RWPE1 (cell line): Measurements from ENCODE around the gene CUBN.

Experiments used
- CTCF ChIA-PET: fragments of 350-600 bp; sonication (Branson Sonifier 250); formaldehyde crosslinking; extraction: SDS; loops from one replicate; lab custom pipeline; 2021; lab: Yijun Ruan, JAX
- POLR2A ChIA-PET: fragments of 400-600 bp; formaldehyde crosslinking; extraction: SDS; loops from one replicate; lab custom pipeline; 2020; ENCODE audit warnings: antibody characterized with exemption; ENCODE audit not compliant: low non-redundant PET; lab: Yijun Ruan, JAX
- DNase-seq: peaks from one replicate; pipeline ENCODE4 v3.0.0; 2012; ENCODE audit warnings: low spot score
- H3K27ac ChIP-seq: fragments of 450-650 bp; 2 replicates; pipeline ENCODE4 v1.5.1; 2017
- TF ChIP-seq, protein P1 (sequence below): fragments of 450-650 bp; conservative IDR thresholded peaks from 2 replicates; pipeline ENCODE4 v1.5.1; 2017; ENCODE audit warnings: low read depth, mild to moderate bottlenecking

Gene CUBN

DNA sequence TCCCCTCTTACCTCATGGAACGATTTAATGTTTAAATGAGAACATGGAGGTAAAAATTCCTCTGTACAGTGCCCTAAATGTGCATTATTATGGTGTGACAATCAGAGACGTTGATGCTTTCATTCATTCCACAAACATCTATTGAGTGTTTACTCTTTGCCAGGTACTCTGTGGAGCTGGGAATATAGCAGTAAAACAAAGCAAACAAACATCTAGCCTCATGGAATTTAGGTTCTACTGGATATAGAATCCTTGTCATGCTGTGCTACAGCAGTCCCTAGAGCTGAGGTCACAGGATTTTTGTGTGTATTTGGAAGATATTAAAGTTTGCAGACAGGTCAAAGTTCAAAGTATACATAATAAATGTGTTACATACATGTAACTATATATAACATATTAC lies 140.7 kb downstream of the CUBN start:
- no peak for DNase-seq
- no peak overlapping the region for H3K27ac ChIP-seq
- POLR2A ChIA-PET: no interaction called here
- CTCF ChIA-PET: no interaction called here
- TF ChIP-seq, protein P1, sequence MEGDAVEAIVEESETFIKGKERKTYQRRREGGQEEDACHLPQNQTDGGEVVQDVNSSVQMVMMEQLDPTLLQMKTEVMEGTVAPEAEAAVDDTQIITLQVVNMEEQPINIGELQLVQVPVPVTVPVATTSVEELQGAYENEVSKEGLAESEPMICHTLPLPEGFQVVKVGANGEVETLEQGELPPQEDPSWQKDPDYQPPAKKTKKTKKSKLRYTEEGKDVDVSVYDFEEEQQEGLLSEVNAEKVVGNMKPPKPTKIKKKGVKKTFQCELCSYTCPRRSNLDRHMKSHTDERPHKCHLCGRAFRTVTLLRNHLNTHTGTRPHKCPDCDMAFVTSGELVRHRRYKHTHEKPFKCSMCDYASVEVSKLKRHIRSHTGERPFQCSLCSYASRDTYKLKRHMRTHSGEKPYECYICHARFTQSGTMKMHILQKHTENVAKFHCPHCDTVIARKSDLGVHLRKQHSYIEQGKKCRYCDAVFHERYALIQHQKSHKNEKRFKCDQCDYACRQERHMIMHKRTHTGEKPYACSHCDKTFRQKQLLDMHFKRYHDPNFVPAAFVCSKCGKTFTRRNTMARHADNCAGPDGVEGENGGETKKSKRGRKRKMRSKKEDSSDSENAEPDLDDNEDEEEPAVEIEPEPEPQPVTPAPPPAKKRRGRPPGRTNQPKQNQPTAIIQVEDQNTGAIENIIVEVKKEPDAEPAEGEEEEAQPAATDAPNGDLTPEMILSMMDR: no peak

DNA sequence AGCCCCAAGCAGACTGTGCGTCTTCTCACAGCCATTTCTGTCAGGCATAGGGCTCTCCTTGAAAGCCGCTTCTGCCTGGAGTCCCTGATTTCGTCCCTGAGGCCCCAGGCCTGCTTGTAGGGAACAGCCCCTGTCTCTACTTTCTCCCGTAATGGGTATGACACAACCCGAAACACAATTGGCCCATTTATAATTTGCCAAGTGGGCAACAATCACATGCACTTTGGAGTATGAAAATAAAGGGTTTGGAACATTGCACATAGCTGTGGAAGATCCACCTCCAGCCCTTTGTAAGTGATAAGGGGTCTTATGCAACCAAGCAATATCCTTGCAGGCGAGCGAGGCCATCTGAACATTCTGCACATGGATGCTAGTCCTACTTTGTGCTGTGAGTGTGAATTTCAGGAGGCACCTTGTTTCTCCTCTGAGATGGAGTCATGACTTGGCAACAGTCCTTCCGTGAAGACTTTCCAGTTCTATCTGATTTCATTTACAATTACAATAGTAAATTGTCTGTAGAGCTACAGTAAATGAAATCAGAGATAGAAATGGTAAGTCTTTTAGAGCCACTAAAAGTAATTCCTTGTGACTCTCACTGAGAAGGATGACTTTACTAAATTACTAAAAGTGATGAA lies 141.5 kb downstream of the CUBN start:
- ChIA-PET POLR2A (no interaction called here), CTCF (no interaction called here)
- H3K27ac ChIP-seq: no peak overlapping the region
- no peak for DNase-seq
- TF ChIP-seq, protein P1: no peak

DNA sequence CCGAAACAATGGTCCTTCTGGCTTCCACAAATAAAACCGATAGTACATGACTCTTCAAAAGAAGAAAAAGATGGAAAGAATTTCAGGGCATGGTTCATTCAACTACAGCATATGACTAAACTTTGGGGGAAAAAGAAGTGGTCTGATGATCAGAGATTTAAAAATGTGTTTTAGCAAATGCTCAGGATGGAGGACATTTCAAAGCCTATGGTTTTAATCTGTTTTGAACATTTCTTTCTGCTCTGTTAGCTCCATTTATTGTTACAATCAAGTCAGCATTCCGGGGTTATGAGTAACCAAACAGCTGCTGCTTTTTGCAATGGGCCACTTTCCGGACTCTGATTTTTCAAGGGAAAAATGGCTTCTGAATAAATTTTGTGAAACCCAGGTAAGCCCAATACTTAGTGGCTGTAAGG lies 142.4 kb downstream of the CUBN start:
- peak; percentile 22 for DNase-seq
- no peak overlapping the region for H3K27ac ChIP-seq
- TF ChIP-seq, protein P1: no peak
- CTCF ChIA-PET: no interaction called here
- POLR2A ChIA-PET: no interaction called here

DNA sequence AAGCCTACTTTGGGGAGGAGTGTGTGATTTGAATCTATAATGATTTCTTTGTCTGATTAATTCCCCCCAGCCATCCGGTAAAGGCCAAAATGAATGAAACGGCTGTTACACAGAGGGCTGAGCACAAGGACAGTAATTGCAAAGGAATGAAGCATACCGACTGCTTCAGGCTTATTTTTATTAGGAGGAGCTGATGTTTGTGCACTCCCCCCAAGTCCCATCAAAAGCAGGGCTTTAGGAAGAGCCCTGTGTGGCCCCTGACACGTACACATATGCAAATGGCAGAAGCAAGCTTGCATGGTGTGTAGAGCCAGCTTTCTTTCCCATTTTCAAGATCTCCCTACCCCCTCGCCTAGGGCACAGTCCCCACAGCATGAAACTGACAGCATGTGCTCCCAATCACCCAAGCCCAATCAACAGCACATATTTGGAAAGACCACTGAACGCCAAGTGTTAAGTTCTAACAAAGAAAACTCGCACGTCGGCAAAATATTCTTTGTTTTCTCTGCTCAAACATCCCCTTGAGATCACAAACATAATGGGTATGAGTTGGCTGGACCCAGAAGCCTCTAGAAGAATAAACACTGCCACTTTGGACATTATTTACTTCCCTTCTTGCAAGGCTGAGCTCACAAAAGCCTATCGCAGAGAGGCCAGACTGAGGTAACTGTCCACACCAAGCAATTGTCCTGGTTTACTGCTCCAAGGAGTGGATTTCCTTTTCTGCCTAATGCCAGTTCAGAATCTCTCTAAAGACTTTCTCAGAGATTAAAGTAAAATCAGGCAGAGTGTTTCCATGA lies 143.0 kb downstream of the CUBN start:
- CTCF ChIA-PET: no interaction called here
- TF ChIP-seq, protein P1: no peak
- peak; percentile 22 for DNase-seq
- POLR2A ChIA-PET: no interaction called here
- no peak overlapping the region for H3K27ac ChIP-seq

DNA sequence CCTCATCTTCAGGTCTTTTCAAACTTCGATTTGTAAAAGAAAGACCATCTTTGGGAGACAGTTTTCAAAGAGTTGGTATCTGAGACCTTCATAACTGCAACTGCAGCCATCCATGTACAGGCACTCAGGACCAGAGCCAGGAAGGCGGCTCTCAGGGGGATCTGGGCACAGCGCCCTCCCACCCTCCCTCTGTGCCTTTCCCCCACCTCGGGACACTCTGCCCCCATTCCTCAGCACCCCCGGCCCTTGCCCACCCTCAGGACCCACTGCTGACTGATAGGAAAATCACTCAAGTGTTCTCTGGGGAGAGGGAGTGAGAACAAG lies 143.6 kb downstream of the CUBN start:
- POLR2A ChIA-PET: no interaction called here
- CTCF ChIA-PET: no interaction called here
- H3K27ac ChIP-seq: no peak overlapping the region
- DNase-seq: no peak
- TF ChIP-seq, protein P1: no peak

DNA sequence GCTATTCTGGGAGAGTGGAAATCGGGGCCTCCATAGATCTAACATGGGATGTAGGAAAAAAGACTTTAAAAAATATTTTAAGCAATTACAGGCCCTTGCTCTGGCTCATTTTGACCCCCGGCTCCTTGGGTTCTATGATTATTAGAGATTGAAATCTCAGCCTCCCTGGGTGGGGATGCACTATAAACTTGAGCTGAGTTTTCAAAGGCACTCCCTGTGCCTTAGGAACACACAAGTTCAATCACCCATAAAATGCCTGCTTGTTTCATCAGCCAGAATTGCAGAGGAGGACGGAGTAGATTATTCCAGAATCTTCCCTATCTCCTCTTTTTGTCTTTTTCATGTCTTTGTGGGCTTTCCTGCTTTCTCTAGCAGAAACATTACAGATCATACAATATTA lies 145.4 kb downstream of the CUBN start:
- no peak for DNase-seq
- ChIA-PET POLR2A (no interaction called here), CTCF (no interaction called here)
- H3K27ac ChIP-seq: no peak overlapping the region
- TF ChIP-seq, protein P1: no peak
